AG04450 (cell line): ENCODE measurements around the gene WDR4. TPM values are rescaled to one million over a fixed set of nuclear protein-coding genes. Genes with fewer than 3 reads are reported as not detected.
"Not testable (repeated sequence)": the region's sequence is repeated elsewhere in the genome, so short reads cannot be mapped to it uniquely, and the experiment has no call there.

Experiments
- CTCF ChIA-PET: fragments of 300-600, 350-600 bp; formaldehyde crosslinking; extraction: SDS; loops from one replicate; lab custom pipeline; 2022; ENCODE audit warnings: antibody characterized with exemption, inconsistent platforms; lab: Charles Lee
- POLR2A ChIA-PET: fragments of 350-600 bp; formaldehyde crosslinking; extraction: SDS; loops from one replicate; lab custom pipeline; 2021; ENCODE audit warnings: antibody characterized with exemption, inconsistent platforms; lab: Yijun Ruan, JAX
- DNase-seq: peaks from one replicate; pipeline ENCODE4 v3.0.0-alpha.2; 2011; ENCODE audit warnings: low read depth, low spot score
- H3K27ac ChIP-seq: one replicate; pipeline ENCODE4 v1.5.1; 2012; ENCODE audit warnings: low read depth, low read length, control low read depth
- H3K27me3 ChIP-seq: one replicate; pipeline ENCODE4 v1.6.0; 2012; ENCODE audit warnings: low read length; ENCODE audit not compliant: control insufficient read depth, insufficient read depth
- H3K4me3 ChIP-seq: 2 replicates; pipeline ENCODE4 v1.5.1; 2011; ENCODE audit warnings: mild to moderate bottlenecking, low read depth, low read length, control low read depth
- H3K9me3 ChIP-seq: 2 replicates; pipeline ENCODE4 v1.5.1; 2012; ENCODE audit warnings: low read length; ENCODE audit not compliant: control insufficient read depth, insufficient read depth
- CTCF ChIP-seq: IDR thresholded peaks from 2 replicates; pipeline ENCODE4 v1.5.1; 2011; ENCODE audit warnings: low read depth, low read length, control low read depth, inconsistent platforms
- polyA plus RNA-seq: library from polyadenylated mRNA; depleted of rRNA; stranded (reverse); fragments of >200 nt; gene quantifications from 2 replicates; pipeline ENCODE4 v1.2.3, GENCODE V29; 2011

Gene WDR4
- polyA plus RNA-seq, 1 experiment: 8.9 TPM

GRCh38 chr21:42815217-42815616 lies 64.1 kb downstream of the WDR4 start:
- no peak for DNase-seq
- POLR2A ChIA-PET: no interaction called here
- Histone ChIP-seq H3K4me3 (no peak overlapping the region), H3K27ac (no peak overlapping the region), H3K9me3 (no peaks in the 10 kb centered on the region), H3K27me3 (peaks cover 7% of the 10 kb centered on the region)
- no peak for TF ChIP-seq CTCF
- CTCF ChIA-PET: interaction anchor here (0.6 to 1.0 kb wide), 2 partner anchors 29 to 222 kb away, joined by 4 to 8 read pairs; no protein-coding TSS in a partner anchor

GRCh38 chr21:42812528-42813241 lies 66.7 kb downstream of the WDR4 start:
- H3K9me3 ChIP-seq, DNase-seq, POLR2A ChIA-PET, H3K27ac ChIP-seq, H3K4me3 ChIP-seq, CTCF ChIA-PET: not testable (repeated sequence)
- peaks cover 16% of the 10 kb centered on the region for H3K27me3 ChIP-seq

GRCh38 chr21:42811960-42812359 lies 67.4 kb downstream of the WDR4 start:
- ChIA-PET POLR2A (no interaction called here), CTCF (no interaction called here)
- Histone ChIP-seq H3K4me3 (no peak overlapping the region), H3K27me3 (peaks cover 18% of the 10 kb centered on the region), H3K27ac (no peak overlapping the region), H3K9me3 (no peaks in the 10 kb centered on the region)
- no peak for TF ChIP-seq CTCF
- DNase-seq: no peak

GRCh38 chr21:42809577-42810475 lies 69.5 kb downstream of the WDR4 start:
- Histone ChIP-seq H3K9me3 (no peaks in the 10 kb centered on the region), H3K27ac (no peak overlapping the region), H3K4me3 (no peak overlapping the region), H3K27me3 (peaks cover 23% of the 10 kb centered on the region)
- POLR2A ChIA-PET: no interaction called here
- DNase-seq: no peak
- no peak for TF ChIP-seq CTCF
- CTCF ChIA-PET: no interaction called here

- ChIA-PET POLR2A (no interaction called here), CTCF (no interaction called here)
- no peak for DNase-seq
- H3K9me3 ChIP-seq: no peaks in the 10 kb centered on the region
- no peak for TF ChIP-seq CTCF
- H3K27me3 ChIP-seq: peaks cover 23% of the 10 kb centered on the region
- H3K4me3 ChIP-seq: no peak overlapping the region
- H3K27ac ChIP-seq: no peak overlapping the region
Measured at GRCh38 chr21:42809171-42809570, 70.2 kb downstream of the WDR4 start.
